Caco-2 (cell line): ENCODE measurements around the gene EBF4. TPM values are rescaled to one million over a fixed set of nuclear protein-coding genes. Genes with fewer than 3 reads are reported as not detected.

Source experiments
- BruUV-seq: library from RNA; stranded (reverse); fragments of 400-500 nt; replicated peaks from 2 replicates; lab custom pipeline; 2021; lab: Mats Ljungman, UMichigan
- CTCF ChIA-PET: fragments of 300-600 bp; sonication (Branson Sonifier 250); formaldehyde crosslinking; loops from one replicate; lab custom pipeline; 2022; ENCODE audit warnings: antibody characterized with exemption; lab: Charles Lee
- POLR2A ChIA-PET: fragments of 300-600 bp; sonication (Branson Sonifier 250); formaldehyde crosslinking; loops from one replicate; lab custom pipeline; 2022; ENCODE audit warnings: antibody characterized with exemption; lab: Charles Lee
- DNase-seq, 2 experiments: peaks; one replicate each; pipeline versions ENCODE4 v3.0.0 to v3.0.0-alpha.2; 2020 to 2022
- H3K27me3 ChIP-seq: replicated peaks from 2 replicates; pipeline ENCODE4 v1.6.0; 2011; ENCODE audit warnings: low read length; ENCODE audit not compliant: control insufficient read depth, insufficient read depth
- H3K36me3 ChIP-seq: 2 replicates; pipeline ENCODE4 v1.5.1; 2011; ENCODE audit warnings: low read length; ENCODE audit not compliant: control insufficient read depth, insufficient read depth
- H3K4me1 ChIP-seq: fragments of 250-450 bp; sonication (Bioruptor Pico); 2 replicates; pipeline ENCODE4 v1.5.1; 2020; ENCODE audit warnings: mild to moderate bottlenecking
- H3K4me3 ChIP-seq: 2 replicates; pipeline ENCODE4 v1.5.1; 2011; ENCODE audit warnings: low read depth, mild to moderate bottlenecking, control low read depth, low read length
- H3K9me3 ChIP-seq: fragments of 250-450 bp; sonication (Bioruptor Pico); 2 replicates; pipeline ENCODE4 v1.5.1; 2020; ENCODE audit warnings: mild to moderate bottlenecking, moderate library complexity
- H3K27ac Mint-ChIP-seq: one replicate; pipeline ENCODE4 v1.8.0; 2022; ENCODE audit warnings: mixed read lengths; ENCODE audit not compliant: unreplicated experiment
- H3K27me3 Mint-ChIP-seq: one replicate; pipeline ENCODE4 v1.8.0; 2022; ENCODE audit warnings: mixed read lengths; ENCODE audit not compliant: insufficient read depth, unreplicated experiment
- H3K36me3 Mint-ChIP-seq: one replicate; pipeline ENCODE4 v1.8.0; 2022; ENCODE audit warnings: mild to moderate bottlenecking, mixed read lengths; ENCODE audit not compliant: insufficient read depth, unreplicated experiment
- H3K4me1 Mint-ChIP-seq: one replicate; pipeline ENCODE4 v1.8.0; 2022; ENCODE audit warnings: low read depth, mixed read lengths; ENCODE audit not compliant: unreplicated experiment
- H3K4me3 Mint-ChIP-seq: one replicate; pipeline ENCODE4 v1.8.0; 2022; ENCODE audit warnings: mild to moderate bottlenecking, moderate library complexity, mixed read lengths; ENCODE audit not compliant: unreplicated experiment
- H3K9me3 Mint-ChIP-seq: one replicate; pipeline ENCODE4 v1.8.0; 2022; ENCODE audit warnings: mixed read lengths; ENCODE audit not compliant: unreplicated experiment
- CTCF ChIP-seq, 2 experiments: fragments of 200-600 bp in 1 of 2; IDR thresholded peaks; 1 replicate in 1 of 2; 2 replicates in 1 of 2; pipeline versions ENCODE4 v1.5.1 to v1.8.0; 2011 to 2022; ENCODE audit warnings: antibody characterized with exemption in 1 of 2, control low read depth in 1 of 2, inconsistent platforms in 1 of 2, low read depth in 1 of 2, low read length in 1 of 2, mild to moderate bottlenecking in 1 of 2, moderate library complexity in 1 of 2; ENCODE audit not compliant: insufficient read depth in 1 of 2, severe bottlenecking in 1 of 2, unreplicated experiment in 1 of 2
- intact Hi-C: fragments of 100-400 bp; cut with micrococcal nuclease; formaldehyde crosslinking; loops from one replicate; pipeline ENCODE4 v1.10.0; 2022; ENCODE audit not compliant: unreplicated experiment
- microRNA-seq: library from miRNA; unstranded; fragments of <30 nt; microRNA quantifications from one replicate; pipeline ENCODE4 v1.2.0, GENCODE V29; 2022
- total RNA-seq: library from RNA; stranded (reverse); gene quantifications from 2 replicates; pipeline ENCODE4 v1.2.3, GENCODE V29; 2022

Gene EBF4
- total RNA-seq, 1 experiment from 2014 or later = 7.5 TPM

- H3K27ac Mint-ChIP-seq = no peak overlapping the region
- DNase-seq = no peak
- no peaks in the 10 kb centered on the region for H3K36me3 Mint-ChIP-seq
- Histone ChIP-seq H3K9me3 (peaks cover 10% of the 10 kb centered on the region; the same call in 1 of the 2 replicates), H3K4me1 (peaks cover 7% of the 10 kb centered on the region; the same call in 1 of the 2 replicates), H3K36me3 (no peaks in the 10 kb centered on the region), H3K27me3 (no peaks in the 10 kb centered on the region), H3K4me3 (no peak overlapping the region)
- H3K9me3 Mint-ChIP-seq = peaks cover 18% of the 10 kb centered on the region
- no peak overlapping the region for H3K4me3 Mint-ChIP-seq
- ChIA-PET POLR2A (interaction anchor here (0.6 kb wide), 1 partner anchor 16 kb away, joined by 9 read pairs; no protein-coding TSS in a partner anchor), CTCF (no interaction called here)
- BruUV-seq = no TSS peak
- intact Hi-C loops = no loop called here
- H3K27me3 Mint-ChIP-seq = no peaks in the 10 kb centered on the region
- TF ChIP-seq CTCF (IDR thresholded peaks at IDR 0.05; ENCODE audit: insufficient read depth in 1 of 2, low read depth in 1 of 2, low read length in 1 of 2, severe bottlenecking in 1 of 2, unreplicated experiment in 1 of 2) = no peak
- peaks cover 6% of the 10 kb centered on the region for H3K4me1 Mint-ChIP-seq
Measured at GRCh38 chr20:2809690-2810089, 117.1 kb downstream of the EBF4 start.

Small RNA genes lying within 50 kb of the gene (microRNA-seq; reads per million reads assigned to microRNA genes)
- 35.3 reads per million, percentile 63 among the genes with 10 or more reads in this experiment for gene MIR1292

Other genes starting within 250 kb of the EBF4 start
- gene SNRPB, start 222.0 kb upstream of the EBF4 start, total RNA-seq = 532 and 533 TPM in 2 replicates
- 8.0 and 11.0 TPM in 2 replicates for gene ZNF343, start 183.9 kb upstream of the EBF4 start, total RNA-seq
- not detected in 2 replicates for gene TMC2, start 156.2 kb upstream of the EBF4 start, total RNA-seq
- gene NOP56, start 40.1 kb upstream of the EBF4 start, total RNA-seq = 497 and 524 TPM in 2 replicates
- gene IDH3B, start 28.6 kb upstream of the EBF4 start, total RNA-seq = 123 and 137 TPM in 2 replicates
- not detected in 2 replicates for gene CPXM1, start 107.8 kb downstream of the EBF4 start, total RNA-seq
- not detected in 2 replicates for gene C20orf141, start 122.2 kb downstream of the EBF4 start, total RNA-seq
- not detected in 2 replicates for gene TMEM239, start 123.6 kb downstream of the EBF4 start, total RNA-seq
- 43.9 and 44.7 TPM in 2 replicates for gene PCED1A, start 147.9 kb downstream of the EBF4 start, total RNA-seq
- 41.3 and 46.6 TPM in 2 replicates for gene VPS16, start 148.0 kb downstream of the EBF4 start, total RNA-seq
- 51.4 and 57.0 TPM in 2 replicates for gene PTPRA, start 180.7 kb downstream of the EBF4 start, total RNA-seq